Measurements from ENCODE around the gene WDR7.

The WDR7 gene

GRCh38 chr18:57003342-57003741 is 352.2 kb downstream of the WDR7 start:
- DNase-seq (ENCODE audit: low read depth, low spot score) = no peak
- no peak overlapping the region for H3K4me3 ChIP-seq (ENCODE audit: low read depth, low read length)
- in situ Hi-C loops (cut with HindIII; ENCODE audit: low sequenced_read_pairs) = no loop called here
- TF ChIP-seq, protein P1, sequence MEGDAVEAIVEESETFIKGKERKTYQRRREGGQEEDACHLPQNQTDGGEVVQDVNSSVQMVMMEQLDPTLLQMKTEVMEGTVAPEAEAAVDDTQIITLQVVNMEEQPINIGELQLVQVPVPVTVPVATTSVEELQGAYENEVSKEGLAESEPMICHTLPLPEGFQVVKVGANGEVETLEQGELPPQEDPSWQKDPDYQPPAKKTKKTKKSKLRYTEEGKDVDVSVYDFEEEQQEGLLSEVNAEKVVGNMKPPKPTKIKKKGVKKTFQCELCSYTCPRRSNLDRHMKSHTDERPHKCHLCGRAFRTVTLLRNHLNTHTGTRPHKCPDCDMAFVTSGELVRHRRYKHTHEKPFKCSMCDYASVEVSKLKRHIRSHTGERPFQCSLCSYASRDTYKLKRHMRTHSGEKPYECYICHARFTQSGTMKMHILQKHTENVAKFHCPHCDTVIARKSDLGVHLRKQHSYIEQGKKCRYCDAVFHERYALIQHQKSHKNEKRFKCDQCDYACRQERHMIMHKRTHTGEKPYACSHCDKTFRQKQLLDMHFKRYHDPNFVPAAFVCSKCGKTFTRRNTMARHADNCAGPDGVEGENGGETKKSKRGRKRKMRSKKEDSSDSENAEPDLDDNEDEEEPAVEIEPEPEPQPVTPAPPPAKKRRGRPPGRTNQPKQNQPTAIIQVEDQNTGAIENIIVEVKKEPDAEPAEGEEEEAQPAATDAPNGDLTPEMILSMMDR (IDR thresholded peaks at IDR 0.05; ENCODE audit: low read depth, low read length) = no peak

- DNase-seq (ENCODE audit: low read depth, low spot score) = peak; percentile 67
- TF ChIP-seq, protein P1 (IDR thresholded peaks at IDR 0.05; ENCODE audit: low read depth, low read length) = no peak
- H3K4me3 ChIP-seq (ENCODE audit: low read depth, low read length) = no peak overlapping the region
- in situ Hi-C loops (cut with HindIII; ENCODE audit: low sequenced_read_pairs) = no loop called here
Measured at GRCh38 chr18:57004366-57005121, 353.4 kb downstream of the WDR7 start.

DNA sequence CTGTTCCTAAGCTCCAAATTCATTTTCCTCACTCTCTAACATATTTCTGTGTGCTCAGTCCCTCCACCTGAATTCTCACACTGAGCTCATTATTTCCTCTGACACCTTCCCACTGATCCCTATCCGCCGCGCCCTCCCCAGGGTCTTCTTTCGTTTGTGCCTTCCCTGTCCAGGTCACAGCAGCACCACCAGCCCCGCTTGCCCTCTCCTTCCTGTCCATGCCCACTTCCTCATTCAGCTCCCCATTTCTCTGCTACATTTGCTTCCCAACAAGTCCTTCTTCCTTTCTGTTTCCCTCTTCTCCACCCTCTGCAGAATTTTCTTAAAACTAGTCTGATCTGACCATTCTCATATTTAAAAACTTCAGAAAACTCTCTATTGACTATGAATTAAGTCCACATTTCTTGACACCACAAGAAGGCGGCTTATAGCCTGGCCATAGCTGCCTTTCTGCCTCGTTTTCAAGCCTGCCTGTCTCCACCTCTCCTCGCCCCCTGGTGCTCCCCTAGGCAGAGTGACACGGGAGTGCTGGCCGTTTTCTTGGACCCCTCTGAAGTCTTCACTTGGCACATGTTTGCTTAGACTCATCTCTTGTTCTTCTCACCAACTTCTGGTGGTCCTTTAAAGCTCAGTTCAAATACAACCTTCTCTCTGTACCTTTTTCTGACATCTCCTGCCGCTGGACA is 357.0 kb downstream of the WDR7 start:
- DNase-seq (ENCODE audit: low read depth, low spot score) = no peak
- no peak overlapping the region for H3K4me3 ChIP-seq (ENCODE audit: low read depth, low read length)
- TF ChIP-seq, protein P1 (IDR thresholded peaks at IDR 0.05; ENCODE audit: low read depth, low read length) = no peak
- in situ Hi-C loops (cut with HindIII; ENCODE audit: low sequenced_read_pairs) = no loop called here

DNA sequence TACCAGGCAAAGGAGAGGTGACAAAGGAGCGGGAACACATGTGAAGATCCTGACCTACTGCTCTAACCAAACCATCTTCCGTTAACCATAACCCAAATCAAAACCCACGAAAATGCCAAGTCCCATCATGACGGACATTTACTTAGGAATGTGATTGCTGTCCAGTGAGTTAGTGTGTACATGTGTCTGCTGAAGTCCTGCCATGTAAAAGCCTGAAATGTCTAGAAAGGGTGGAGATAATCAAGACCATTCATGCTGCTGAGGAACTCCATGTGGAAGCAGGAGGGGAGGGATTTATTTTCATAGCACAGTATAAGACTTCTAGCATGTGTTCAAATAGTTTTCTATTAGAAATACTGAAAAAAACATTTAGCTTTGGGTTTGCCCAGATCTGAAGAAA is 358.7 kb downstream of the WDR7 start:
- DNase-seq (ENCODE audit: low read depth, low spot score) = no peak
- TF ChIP-seq, protein P1 (IDR thresholded peaks at IDR 0.05; ENCODE audit: low read depth, low read length) = no peak
- in situ Hi-C loops (cut with HindIII; ENCODE audit: low sequenced_read_pairs) = no loop called here
- no peak overlapping the region for H3K4me3 ChIP-seq (ENCODE audit: low read depth, low read length)

DNA sequence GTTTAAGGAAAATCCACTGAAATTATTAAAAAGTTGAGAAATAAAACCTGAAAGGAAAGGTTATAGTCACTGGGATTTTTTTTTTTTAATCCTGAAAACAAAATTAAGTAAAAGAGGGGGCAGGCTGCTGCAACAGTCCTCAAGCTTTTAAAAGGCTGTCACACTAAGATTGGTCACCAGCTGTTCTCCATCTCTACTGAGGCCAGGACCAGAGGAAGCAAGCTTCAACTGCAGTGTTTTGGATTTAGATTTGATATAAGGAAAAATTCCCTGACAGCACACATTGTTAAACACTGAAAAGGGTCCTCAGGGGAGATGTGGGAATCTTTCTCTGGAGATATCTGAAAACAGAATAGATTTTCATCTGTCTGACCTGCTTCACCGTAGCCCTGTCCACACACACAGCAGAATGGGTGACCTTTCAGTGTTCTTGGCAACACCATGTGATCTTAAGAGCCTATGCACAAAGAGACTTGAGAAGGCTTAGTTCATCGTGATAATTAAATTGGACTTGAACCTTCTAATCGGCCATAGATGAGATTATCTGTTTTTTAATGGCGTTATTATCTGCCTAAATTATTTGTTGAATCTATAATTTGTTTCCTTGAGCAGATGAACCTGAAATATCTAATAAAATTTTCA is 363.7 kb downstream of the WDR7 start:
- TF ChIP-seq, protein P1 (IDR thresholded peaks at IDR 0.05; ENCODE audit: low read depth, low read length) = no peak
- no peak overlapping the region for H3K4me3 ChIP-seq (ENCODE audit: low read depth, low read length)

DNA sequence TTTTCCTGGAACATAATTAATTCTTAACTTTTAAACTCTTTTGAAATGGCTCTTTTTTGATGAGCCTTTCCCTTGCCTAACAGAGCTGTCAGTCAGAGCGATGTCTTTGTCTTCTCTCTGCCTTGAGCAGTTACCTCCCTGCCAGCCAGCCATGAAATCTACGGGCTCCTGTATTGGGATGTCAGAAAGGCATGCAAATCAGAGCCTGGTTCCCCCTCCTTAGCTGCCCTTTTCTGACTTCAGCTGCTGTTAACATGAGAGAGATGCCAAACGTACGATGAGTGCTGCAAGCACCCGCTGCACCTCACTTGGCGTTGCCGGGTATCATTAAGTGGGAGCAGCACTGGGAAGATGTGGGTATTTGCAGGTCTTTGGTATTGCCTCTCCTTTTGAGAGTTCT is 364.3 kb downstream of the WDR7 start:
- no peak overlapping the region for H3K4me3 ChIP-seq (ENCODE audit: low read depth, low read length)
- TF ChIP-seq, protein P1 (IDR thresholded peaks at IDR 0.05; ENCODE audit: low read depth, low read length) = no peak
- DNase-seq (ENCODE audit: low read depth, low spot score) = no peak
- in situ Hi-C loops (cut with HindIII; ENCODE audit: low sequenced_read_pairs) = no loop called here

More for the DNA sequence above, 363.7 kb downstream of the WDR7 start:
- no peak for DNase-seq (ENCODE audit: low read depth, low spot score)
- in situ Hi-C loops (cut with HindIII; ENCODE audit: low sequenced_read_pairs) = no loop called here

All from astrocyte of the spinal cord (primary cell).